HG02763 (cell line): ENCODE data around the gene P2RY1.

ENCODE experiments used
- ATAC-seq: cut with Tn5 transposase; IDR thresholded peaks from one replicate; pipeline ENCODE4 v1.9.1; 2021; ENCODE audit warnings: mild to moderate bottlenecking, moderate library complexity; ENCODE audit not compliant: unreplicated experiment

P2RY1 gene

DNA sequence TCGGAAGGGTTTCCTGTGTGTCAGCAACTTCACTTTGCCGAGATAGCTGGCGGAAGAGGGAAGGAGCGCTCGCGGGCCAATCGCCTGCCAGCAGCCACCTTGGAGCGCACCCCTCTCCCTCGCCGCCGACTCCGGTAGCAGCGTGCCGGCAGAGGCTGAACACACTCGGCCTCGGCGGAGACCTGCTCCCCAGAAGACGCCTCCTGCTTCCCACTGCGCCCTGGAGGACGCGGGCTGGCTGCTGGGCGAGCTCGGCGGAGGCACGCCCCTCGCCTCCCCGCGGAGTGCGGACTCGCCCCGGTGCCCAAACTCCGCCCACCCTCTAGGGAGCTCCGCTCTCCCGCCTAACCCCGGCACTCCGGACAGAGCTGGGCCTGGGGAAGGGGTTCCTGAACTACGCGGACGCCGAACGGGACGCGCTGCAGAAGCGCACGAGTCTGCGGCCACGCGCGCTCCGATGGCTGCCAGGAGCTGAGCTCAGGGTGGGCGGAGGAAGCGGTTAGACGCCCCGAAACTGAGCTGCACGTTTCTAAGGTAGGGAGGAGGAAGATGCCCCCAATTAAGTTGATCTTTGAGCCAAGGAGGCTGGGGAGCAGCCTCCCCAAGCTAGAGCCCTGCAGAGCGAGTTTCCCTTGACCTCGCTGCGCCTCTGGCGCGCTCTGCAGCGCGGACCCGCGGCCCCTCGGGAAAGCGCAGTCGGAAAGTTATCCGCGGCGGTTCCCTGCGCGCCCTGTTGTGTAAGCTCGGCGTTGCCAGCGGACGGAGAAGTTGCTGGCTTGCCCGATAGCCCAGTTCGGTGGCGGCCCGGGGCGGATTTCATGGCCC is at the start of gene P2RY1:
TSS of gene P2RY1 (plus strand) at position 356 of the 825 bp plus-strand sequence. CDS start 652 bp downstream, outside the sequence.
- peak; percentile 81 for ATAC-seq

DNA sequence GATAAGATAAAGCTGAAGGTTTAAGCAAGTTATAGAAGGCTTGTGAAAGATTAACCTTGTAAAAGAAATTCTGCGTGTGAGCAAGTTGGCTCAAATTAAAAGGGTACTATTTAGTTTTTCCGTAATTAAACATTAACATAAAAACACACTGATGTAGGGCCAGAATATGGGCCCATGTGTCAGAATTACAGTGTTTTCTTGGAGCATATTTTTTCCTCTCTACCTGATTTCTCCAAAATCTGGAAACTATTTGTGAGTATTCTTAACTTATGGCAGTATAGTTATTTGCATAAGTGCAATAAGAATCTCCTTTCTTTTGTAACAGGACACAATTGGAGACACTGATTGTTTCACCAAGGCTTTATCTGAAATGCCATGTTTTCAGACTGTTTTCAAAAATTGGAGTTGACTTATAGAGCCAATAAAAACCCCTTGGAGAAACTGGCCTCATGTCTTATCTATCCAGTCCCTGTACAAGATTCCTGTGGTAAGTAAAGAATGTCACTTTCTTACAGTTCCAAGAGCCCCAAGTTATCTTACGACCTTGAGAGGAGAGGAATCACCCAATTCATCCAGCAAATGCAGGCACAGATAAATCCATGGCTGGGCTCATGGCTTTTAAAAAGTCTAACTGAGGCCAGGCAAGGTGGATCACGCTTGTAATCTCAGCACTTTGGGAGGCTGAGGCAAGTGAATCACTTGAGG is 47.8 kb upstream of the P2RY1 start:
- ATAC-seq: no peak

DNA sequence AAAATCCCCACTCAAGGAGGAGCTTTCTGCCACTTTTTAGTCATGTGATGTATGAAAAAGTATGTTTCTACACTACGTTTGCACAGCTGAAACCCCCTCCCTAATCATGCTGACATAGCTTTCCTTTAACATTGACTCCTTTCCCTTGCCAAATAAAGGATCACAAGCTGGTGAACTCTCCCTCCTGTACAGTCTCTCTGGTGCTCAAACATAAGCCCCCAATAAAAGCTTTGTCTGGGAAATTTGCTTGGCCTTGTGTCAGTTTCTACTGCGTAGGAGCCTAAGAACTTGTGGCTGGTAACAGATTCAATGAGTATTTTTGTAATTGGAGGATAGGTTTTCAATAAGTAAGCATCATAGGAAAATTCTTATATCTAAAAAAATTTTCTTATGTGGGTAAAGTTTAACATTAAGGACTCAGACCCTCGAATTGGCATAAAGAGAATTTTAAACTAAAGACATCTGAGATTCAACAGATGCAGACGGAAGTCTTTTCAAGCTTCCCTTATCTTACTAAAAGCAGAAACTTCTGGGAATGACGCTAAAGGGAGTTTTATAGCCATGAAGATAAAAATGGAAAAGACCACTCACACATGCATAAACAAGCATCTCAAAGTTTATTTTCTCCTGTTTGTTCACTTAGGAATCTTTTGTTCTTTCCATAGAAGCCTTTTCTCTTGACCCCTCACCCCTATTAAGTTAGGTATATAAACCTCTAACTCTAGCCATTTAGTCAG is 44.1 kb upstream of the P2RY1 start:
- ATAC-seq: no peak

DNA sequence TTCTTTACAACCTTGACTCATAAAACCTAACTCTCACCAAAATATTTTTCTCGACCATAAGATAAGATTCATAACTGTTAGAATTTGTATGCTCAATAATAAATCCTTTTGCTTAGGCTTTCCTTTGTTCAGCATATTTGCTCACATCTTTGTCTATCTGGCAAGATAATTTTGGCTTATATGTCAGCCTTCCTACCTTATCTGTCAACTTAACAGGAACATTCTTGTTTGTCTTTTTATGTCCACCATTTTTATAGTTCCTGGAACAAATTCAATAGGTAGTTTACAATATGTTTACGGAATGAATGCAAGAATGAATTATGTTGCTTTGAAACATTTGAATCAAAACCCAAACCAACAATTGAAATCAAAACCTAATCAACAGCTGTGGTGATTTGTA is 41.0 kb upstream of the P2RY1 start:
- ATAC-seq: no peak

- no peak for ATAC-seq
Measured at GRCh38 chr3:152797751-152798432, 37.0 kb upstream of the P2RY1 start.

- ATAC-seq: no peak
Measured at GRCh38 chr3:152811974-152812760, 22.8 kb upstream of the P2RY1 start.

DNA sequence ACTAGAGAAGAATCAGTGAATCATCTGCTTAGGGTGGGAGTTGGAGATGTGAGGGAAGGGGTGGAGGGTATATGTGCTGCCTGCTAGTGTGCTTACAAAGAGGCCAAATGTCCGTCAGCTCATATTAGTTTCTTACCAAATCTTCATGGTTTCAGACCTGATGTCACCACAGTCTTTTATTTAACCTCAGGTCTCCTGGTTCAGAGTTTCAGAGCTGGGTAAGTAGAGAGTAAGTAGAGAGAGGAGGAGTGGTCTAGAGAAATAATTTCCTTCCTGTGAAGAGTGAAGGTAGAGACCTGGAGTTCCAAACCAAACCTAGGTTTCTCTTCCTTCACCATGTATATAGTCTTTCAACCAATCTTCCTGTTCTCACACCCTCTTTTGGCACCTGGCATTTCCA is 17.5 kb upstream of the P2RY1 start:
- ATAC-seq: no peak

- ATAC-seq: no peak
Measured at GRCh38 chr3:152818027-152818426, 16.9 kb upstream of the P2RY1 start.

GRCh38 chr3:152823173-152823572 is 11.8 kb upstream of the P2RY1 start:
- ATAC-seq: no peak

GRCh38 chr3:152823781-152824180 is 11.2 kb upstream of the P2RY1 start:
- no peak for ATAC-seq

- no peak for ATAC-seq
Measured at GRCh38 chr3:152825566-152825965, 9.4 kb upstream of the P2RY1 start.

GRCh38 chr3:152826476-152826875 is 8.5 kb upstream of the P2RY1 start:
- ATAC-seq: no peak

GRCh38 chr3:152827313-152827712 is 7.6 kb upstream of the P2RY1 start:
- ATAC-seq: no peak

DNA sequence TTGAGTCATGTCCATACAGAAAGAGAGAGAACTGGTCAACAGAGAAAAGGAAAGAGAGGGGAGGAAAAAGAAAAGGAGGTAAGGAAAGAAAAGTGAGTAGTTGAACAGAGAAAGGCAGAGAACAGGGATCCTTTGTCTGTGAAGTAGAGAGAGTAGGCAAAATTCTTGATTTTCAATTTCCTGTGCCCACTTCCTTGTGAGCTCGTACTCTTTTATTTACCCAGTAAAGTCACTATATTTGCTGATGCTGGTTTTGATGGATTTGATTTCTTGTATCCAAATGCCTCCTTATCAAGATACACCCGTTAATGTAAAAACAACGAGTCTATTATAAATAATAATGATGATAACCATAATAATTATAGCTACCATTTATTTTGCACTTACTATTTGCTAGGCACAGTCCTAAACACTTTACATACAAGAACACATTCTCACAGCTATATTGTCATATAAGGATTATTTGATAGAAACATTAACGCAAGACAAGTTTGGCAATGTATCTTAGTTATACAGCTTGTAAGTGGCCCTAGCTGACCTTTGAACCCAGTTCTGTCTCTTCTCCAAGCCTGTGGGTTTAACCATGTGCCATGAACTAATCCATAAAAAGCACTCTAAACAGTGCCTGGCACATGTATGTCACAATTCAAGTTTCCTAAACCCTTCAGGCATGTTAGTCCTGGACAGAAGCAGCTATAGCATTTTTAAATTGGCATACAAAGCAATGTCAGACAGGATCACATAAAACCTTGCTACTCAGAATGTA is 6.7 kb upstream of the P2RY1 start:
- no peak for ATAC-seq

DNA sequence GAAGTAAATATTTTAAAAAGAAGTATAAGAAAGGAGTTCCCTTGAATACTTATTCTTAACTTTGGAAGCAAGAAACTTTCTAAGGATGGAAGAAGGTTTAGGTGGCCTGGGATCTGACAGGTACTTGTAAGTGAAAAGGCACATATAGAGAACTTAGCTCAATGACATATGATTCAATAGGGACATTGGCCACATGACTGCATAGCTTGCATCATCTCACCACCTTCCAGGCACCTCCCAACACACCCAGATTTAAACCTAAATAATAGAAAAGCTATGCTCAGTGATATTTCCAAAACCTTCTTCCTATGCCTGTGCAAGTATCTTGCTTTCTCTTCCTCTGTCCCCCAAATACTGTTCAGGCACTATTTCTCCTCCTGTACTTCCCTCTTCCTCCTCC is 4.7 kb upstream of the P2RY1 start:
- no peak for ATAC-seq

GRCh38 chr3:152832046-152832445 is 2.9 kb upstream of the P2RY1 start:
- no peak for ATAC-seq

- no peak for ATAC-seq
Measured at GRCh38 chr3:152833089-152833488, 1.8 kb upstream of the P2RY1 start.

GRCh38 chr3:152834191-152834775 is 648 bp upstream of the P2RY1 start:
- no peak for ATAC-seq

DNA sequence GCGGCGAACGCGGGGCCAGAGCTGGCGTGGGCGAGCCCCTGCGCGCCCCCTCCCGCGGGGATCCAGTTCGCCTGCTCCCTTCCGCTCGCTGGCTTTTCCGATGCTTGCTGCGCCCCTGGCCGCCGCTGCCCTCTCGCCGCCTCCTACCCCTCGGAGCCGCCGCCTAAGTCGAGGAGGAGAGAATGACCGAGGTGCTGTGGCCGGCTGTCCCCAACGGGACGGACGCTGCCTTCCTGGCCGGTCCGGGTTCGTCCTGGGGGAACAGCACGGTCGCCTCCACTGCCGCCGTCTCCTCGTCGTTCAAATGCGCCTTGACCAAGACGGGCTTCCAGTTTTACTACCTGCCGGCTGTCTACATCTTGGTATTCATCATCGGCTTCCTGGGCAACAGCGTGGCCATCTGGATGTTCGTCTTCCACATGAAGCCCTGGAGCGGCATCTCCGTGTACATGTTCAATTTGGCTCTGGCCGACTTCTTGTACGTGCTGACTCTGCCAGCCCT is 721 bp downstream of the P2RY1 start:
- ATAC-seq: no peak
